Right atrium auricular region (tissue), 2 donors: Measurements from ENCODE around the gene SLC9A3. TPM values are rescaled to one million over a fixed set of nuclear protein-coding genes. Genes with fewer than 3 reads are reported as not detected.

Source experiments
- DNase-seq: peaks from one replicate; pipeline ENCODE4 v3.0.0-alpha.2; 2019; ENCODE audit warnings: low spot score
- H3K27ac ChIP-seq, 2 donors: fragments of 200-600 bp; sonication (generic); 1 replicate in 1 of 2; 2 replicates in 1 of 2; pipeline ENCODE4 v1.5.1; 2016 to 2019
- H3K27me3 ChIP-seq, 2 donors: fragments of 200-600 bp; sonication (generic); one replicate each; pipeline versions ENCODE4 v1.5.1 to v1.6.0; 2017 to 2019
- H3K36me3 ChIP-seq: fragments of 200-600 bp; sonication (generic); one replicate; pipeline ENCODE4 v1.5.1; 2016
- H3K4me1 ChIP-seq, 2 donors: fragments of 200-600 bp; sonication (generic); one replicate each; pipeline versions ENCODE4 v1.5.1 to v1.6.0; 2017 to 2019
- H3K4me3 ChIP-seq, 2 donors: fragments of 200-600 bp; sonication (generic); 1 replicate in 1 of 2; 2 replicates in 1 of 2; pipeline ENCODE4 v1.5.1; 2017 to 2019; ENCODE audit warnings: mild to moderate bottlenecking in 1 of 2, moderate library complexity in 1 of 2
- H3K9me3 ChIP-seq, 2 donors: fragments of 200-600 bp; sonication (generic); one replicate each; pipeline ENCODE4 v1.5.1; 2019
- CTCF ChIP-seq, 2 donors: fragments of 200-600 bp; sonication (generic); IDR thresholded peaks; one replicate each; pipeline ENCODE4 v1.5.1; 2019; ENCODE audit warnings: antibody characterized with exemption in 2 of 2
- total RNA-seq, 2 donors: library from RNA; depleted of rRNA; stranded (reverse); fragments of >200 nt; gene quantifications; one replicate each; pipeline ENCODE4 v1.1.0, GENCODE V29; 2016

SLC9A3 gene
- total RNA-seq, 2 donors from 2014 or later = 1.8 to 2.3 TPM

- no peak overlapping the region for H3K4me3 ChIP-seq
- H3K27me3 ChIP-seq = peaks cover 0 to 45% of the 10 kb centered on the region in 2 donors
- H3K27ac ChIP-seq = no peak overlapping the region
- no peak for DNase-seq
- TF ChIP-seq CTCF (IDR thresholded peaks at IDR 0.05) = no peak
- no peaks in the 10 kb centered on the region for H3K9me3 ChIP-seq
- peaks cover 0 to 8% of the 10 kb centered on the region in 2 donors for H3K4me1 ChIP-seq
- no peaks in the 10 kb centered on the region for H3K36me3 ChIP-seq
Measured at GRCh38 chr5:479566-480319, 44.5 kb downstream of the SLC9A3 start.

GRCh38 chr5:478982-479535, 45.2 kb downstream of the SLC9A3 start:
- Histone ChIP-seq H3K4me1 (peaks cover 0 to 14% of the 10 kb centered on the region in 2 donors), H3K4me3 (no peak overlapping the region), H3K9me3 (no peaks in the 10 kb centered on the region), H3K36me3 (no peaks in the 10 kb centered on the region), H3K27ac (no peak overlapping the region), H3K27me3 (peaks cover 0 to 45% of the 10 kb centered on the region in 2 donors)
- no peak for DNase-seq
- no peak for TF ChIP-seq CTCF (IDR thresholded peaks at IDR 0.05)

DNA sequence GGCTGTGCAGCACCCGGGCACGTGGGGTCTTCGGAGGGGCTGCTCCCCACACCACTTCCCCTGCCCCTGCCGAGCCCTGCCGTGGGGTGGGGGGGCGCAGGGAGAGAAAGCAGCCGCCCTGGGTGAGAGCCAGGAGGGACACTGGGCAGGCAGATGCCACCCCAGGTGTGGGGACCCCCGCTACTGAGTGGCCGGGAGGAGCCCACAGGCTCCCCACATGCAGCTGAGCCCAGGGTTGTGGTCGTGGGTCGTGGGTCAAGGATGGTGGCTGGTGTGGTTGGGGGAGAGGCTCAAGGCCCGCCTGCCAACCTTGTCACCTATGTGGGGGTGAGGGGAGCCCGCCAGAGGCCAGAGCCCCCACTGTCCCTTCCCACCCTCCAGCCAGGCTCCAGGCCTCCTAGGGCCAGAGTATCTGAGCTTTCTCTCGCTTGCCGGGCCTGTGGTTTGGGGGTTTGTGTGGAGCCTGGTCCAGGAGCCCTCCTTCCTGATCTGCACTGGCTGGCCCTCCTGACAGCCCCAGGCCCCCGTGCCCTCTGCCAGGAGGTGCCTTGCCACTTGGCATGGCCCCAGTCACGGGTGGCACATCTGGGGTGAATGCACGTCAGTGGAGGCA, 45.8 kb downstream of the SLC9A3 start:
- H3K36me3 ChIP-seq = no peaks in the 10 kb centered on the region
- H3K27ac ChIP-seq = no peak overlapping the region
- peaks cover 0 to 17% of the 10 kb centered on the region in 2 donors for H3K4me1 ChIP-seq
- H3K4me3 ChIP-seq = no peak overlapping the region
- no peak for DNase-seq
- H3K27me3 ChIP-seq = peaks cover 0 to 45% of the 10 kb centered on the region in 2 donors
- no peaks in the 10 kb centered on the region for H3K9me3 ChIP-seq
- no peak for TF ChIP-seq CTCF (IDR thresholded peaks at IDR 0.05)

DNA sequence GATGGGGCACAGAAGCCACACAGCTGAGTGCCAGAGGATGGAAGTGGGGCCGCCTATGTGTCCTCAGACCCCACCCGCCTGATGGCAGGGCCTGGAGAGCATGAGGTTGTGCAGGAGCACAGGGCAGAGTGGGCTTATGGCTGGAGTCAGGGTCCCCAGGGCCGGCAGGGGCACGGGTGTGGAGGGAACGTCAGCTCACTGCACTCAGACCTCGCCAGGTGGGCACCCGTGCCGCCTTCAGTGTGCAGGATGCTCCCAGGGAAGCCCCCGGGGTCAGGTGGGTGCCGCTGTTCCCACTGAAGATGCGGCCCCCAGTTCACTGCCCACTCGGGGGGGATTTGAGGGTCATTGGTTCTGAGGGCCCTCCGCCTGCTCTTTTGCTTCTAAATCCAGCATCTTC, 46.4 kb downstream of the SLC9A3 start:
- Histone ChIP-seq H3K36me3 (no peaks in the 10 kb centered on the region), H3K27me3 (peaks cover 0 to 45% of the 10 kb centered on the region in 2 donors), H3K4me3 (no peak overlapping the region), H3K4me1 (peaks cover 0 to 17% of the 10 kb centered on the region in 2 donors), H3K27ac (no peak overlapping the region), H3K9me3 (no peaks in the 10 kb centered on the region)
- no peak for TF ChIP-seq CTCF (IDR thresholded peaks at IDR 0.05)
- DNase-seq = no peak

- no peaks in the 10 kb centered on the region for H3K9me3 ChIP-seq
- no peak for DNase-seq
- no peaks in the 10 kb centered on the region for H3K36me3 ChIP-seq
- no peak for TF ChIP-seq CTCF (IDR thresholded peaks at IDR 0.05)
- H3K4me3 ChIP-seq = no peak overlapping the region
- H3K27me3 ChIP-seq = peaks cover 0 to 41% of the 10 kb centered on the region in 2 donors
- peaks cover 0 to 19% of the 10 kb centered on the region in 2 donors for H3K4me1 ChIP-seq
- no peak overlapping the region for H3K27ac ChIP-seq
Measured at GRCh38 chr5:477247-477646, 47.0 kb downstream of the SLC9A3 start.
